ENCODE data around the gene ABCB6.
A peak's percentile ranks its signal among the peaks of the same experiment; 100 is the strongest.

Gene ABCB6

GRCh38 chr2:219168932-219169331, 49.8 kb downstream of the ABCB6 start:
- DNase-seq (ENCODE audit: low read depth) = no peak

- DNase-seq (ENCODE audit: low read depth) = no peak
Measured at GRCh38 chr2:219168526-219168925, 50.2 kb downstream of the ABCB6 start.

GRCh38 chr2:219167997-219168396, 50.8 kb downstream of the ABCB6 start:
- no peak for DNase-seq (ENCODE audit: low read depth)

GRCh38 chr2:219165058-219165911, 53.5 kb downstream of the ABCB6 start:
- DNase-seq (ENCODE audit: low read depth) = no peak

GRCh38 chr2:219163156-219163555, 55.6 kb downstream of the ABCB6 start:
- no peak for DNase-seq (ENCODE audit: low read depth)

GRCh38 chr2:219161097-219161496, 57.7 kb downstream of the ABCB6 start:
- DNase-seq (ENCODE audit: low read depth) = no peak

- peak; percentile 87 for DNase-seq (ENCODE audit: low read depth)
Measured at GRCh38 chr2:219160186-219161017, 58.4 kb downstream of the ABCB6 start, which contains the start of gene NHEJ1. NHEJ1 (minus strand) TSS chr2:219160815; CDS start chr2:219158362, 2,453 bp downstream.
